Measurements from ENCODE around the gene NSD1. TPM values are rescaled to one million over a fixed set of nuclear protein-coding genes. Genes with fewer than 3 reads are reported as not detected.
A peak's percentile ranks its signal among the peaks of the same experiment; 100 is the strongest.

Gene NSD1
- total RNA-seq, 1 experiment from 2014 or later, result 62.2 TPM

DNA sequence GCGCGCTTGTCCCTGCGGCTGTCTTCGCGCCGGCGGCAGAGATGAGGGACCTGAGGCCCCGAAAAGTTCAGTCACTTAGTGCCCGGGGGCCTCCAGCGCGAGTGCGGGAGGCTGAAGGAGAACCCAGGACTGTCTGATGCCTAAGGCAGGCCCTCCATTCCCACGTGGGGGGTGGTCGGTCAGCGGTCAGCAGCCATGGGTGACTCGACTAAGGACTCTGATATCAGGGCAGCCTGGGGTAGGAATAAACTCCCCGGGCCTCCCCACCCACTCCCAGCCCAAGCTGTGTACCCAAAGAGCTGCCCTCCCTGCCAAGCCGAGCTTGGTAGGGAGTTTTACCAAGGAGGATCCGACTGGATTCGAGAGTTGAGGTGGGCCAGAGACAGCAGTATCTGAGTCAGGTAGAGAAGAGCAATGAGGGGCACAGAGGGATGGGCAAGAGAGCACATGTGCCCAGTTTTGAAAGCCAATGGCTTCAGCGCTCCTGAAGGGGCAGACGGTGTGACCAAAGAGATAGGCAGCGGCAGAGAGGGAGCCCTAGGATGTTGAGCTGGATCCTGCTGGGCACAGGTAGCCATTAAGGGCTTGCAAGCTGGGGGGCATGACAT, 46.1 kb upstream of the NSD1 start:
- no peak overlapping the region for H3K27ac ChIP-seq
- DNase-seq, result no peak
- peak overlapping the region; percentile 65 for H3K4me3 ChIP-seq
- no peaks in the 10 kb centered on the region for H3K9me3 ChIP-seq (ENCODE audit: insufficient read depth, low read depth)
- TF ChIP-seq EZH2 (IDR thresholded peaks at IDR 0.05; ENCODE audit: low read depth), result no peak
- TF ChIP-seq, protein P1, sequence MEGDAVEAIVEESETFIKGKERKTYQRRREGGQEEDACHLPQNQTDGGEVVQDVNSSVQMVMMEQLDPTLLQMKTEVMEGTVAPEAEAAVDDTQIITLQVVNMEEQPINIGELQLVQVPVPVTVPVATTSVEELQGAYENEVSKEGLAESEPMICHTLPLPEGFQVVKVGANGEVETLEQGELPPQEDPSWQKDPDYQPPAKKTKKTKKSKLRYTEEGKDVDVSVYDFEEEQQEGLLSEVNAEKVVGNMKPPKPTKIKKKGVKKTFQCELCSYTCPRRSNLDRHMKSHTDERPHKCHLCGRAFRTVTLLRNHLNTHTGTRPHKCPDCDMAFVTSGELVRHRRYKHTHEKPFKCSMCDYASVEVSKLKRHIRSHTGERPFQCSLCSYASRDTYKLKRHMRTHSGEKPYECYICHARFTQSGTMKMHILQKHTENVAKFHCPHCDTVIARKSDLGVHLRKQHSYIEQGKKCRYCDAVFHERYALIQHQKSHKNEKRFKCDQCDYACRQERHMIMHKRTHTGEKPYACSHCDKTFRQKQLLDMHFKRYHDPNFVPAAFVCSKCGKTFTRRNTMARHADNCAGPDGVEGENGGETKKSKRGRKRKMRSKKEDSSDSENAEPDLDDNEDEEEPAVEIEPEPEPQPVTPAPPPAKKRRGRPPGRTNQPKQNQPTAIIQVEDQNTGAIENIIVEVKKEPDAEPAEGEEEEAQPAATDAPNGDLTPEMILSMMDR (conservative IDR thresholded peaks at IDR 0.05), result no peak
- no peaks in the 10 kb centered on the region for H3K9me2 ChIP-seq (ENCODE audit: insufficient read depth)
- H3K79me2 ChIP-seq (ENCODE audit: low read depth), result no peaks in the 10 kb centered on the region
- H2AFZ ChIP-seq, result peak overlapping the region; percentile 91
- H4K20me1 ChIP-seq (ENCODE audit: insufficient read depth), result no peaks in the 10 kb centered on the region
- ChIA-PET CTCF (interaction anchor here (0.6 to 0.7 kb wide), 3 partner anchors 53 to 410 kb away, joined by 3 to 10 read pairs (median 4); partner anchors contain the start of gene PDLIM7), POLR2A (ENCODE audit: unreplicated experiment) (interaction anchor here (0.7 kb wide), 1 partner anchor 22 kb away, joined by 6 read pairs; no protein-coding TSS in a partner anchor)
- peak overlapping the region; percentile 74 for H3K4me2 ChIP-seq
- H3K36me3 ChIP-seq (ENCODE audit: low read depth), result no peaks in the 10 kb centered on the region
- BruUV-seq (replicated peaks), result TSS peak; percentile 55
- intact Hi-C loops (cut with micrococcal nuclease; ENCODE audit: unreplicated experiment), result loop anchor here (2.0 to 5.0 kb wide), 2 partner anchors 265 to 441 kb away; partner anchors contain the start of gene TSPAN17
- H3F3A ChIP-seq (ENCODE audit: insufficient read depth, low read depth), result peaks cover 28% of the 10 kb centered on the region; the same call in 1 of the 2 replicates
- 0 out of 2 replicates have a peak, but pooled peaks cover 5% of the 10 kb centered on the region for H3K27me3 ChIP-seq (ENCODE audit: insufficient read depth, low read depth)
- no peaks in the 10 kb centered on the region for H3K4me1 ChIP-seq (replicated peaks; ENCODE audit: insufficient read depth)

DNA sequence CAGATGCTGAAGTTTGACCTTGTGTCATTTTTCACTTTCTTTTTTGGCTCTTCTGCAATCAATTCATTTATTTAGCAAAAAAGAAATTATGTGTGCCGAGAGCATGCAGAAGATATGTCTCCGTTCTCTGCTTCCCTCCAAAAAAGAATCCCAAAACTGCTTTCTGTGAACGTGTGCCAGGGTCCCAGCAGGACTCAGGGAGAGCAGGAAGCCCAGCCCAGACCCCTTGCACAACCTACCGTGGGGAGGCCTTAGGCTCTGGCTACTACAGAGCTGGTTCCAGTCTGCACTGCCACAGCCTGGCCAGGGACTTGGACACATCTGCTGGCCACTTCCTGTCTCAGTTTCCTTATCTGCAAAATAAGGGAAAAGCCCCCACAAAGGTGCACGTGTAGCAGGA, 44.4 kb upstream of the NSD1 start:
- ChIA-PET POLR2A (ENCODE audit: unreplicated experiment) (interaction anchor here (0.7 kb wide), 1 partner anchor 10 kb away, joined by 3 read pairs; no protein-coding TSS in a partner anchor), CTCF (no interaction called here)
- no peak for DNase-seq
- no peaks in the 10 kb centered on the region for H3K9me3 ChIP-seq (ENCODE audit: insufficient read depth, low read depth)
- H3K4me1 ChIP-seq (replicated peaks; ENCODE audit: insufficient read depth), result no peaks in the 10 kb centered on the region
- H3K4me2 ChIP-seq, result no peak overlapping the region
- H3K27ac ChIP-seq, result no peak overlapping the region
- peaks cover 28% of the 10 kb centered on the region; the same call in 1 of the 2 replicates for H3F3A ChIP-seq (ENCODE audit: insufficient read depth, low read depth)
- H3K36me3 ChIP-seq (ENCODE audit: low read depth), result no peaks in the 10 kb centered on the region
- H3K27me3 ChIP-seq (ENCODE audit: insufficient read depth, low read depth), result 0 out of 2 replicates have a peak, but pooled peaks cover 1% of the 10 kb centered on the region
- no peaks in the 10 kb centered on the region for H4K20me1 ChIP-seq (ENCODE audit: insufficient read depth)
- no peaks in the 10 kb centered on the region for H3K9me2 ChIP-seq (ENCODE audit: insufficient read depth)
- no peak overlapping the region for H3K4me3 ChIP-seq
- H3K79me2 ChIP-seq (ENCODE audit: low read depth), result no peaks in the 10 kb centered on the region
- intact Hi-C loops (cut with micrococcal nuclease; ENCODE audit: unreplicated experiment), result loop anchor here (5.0 kb wide), 1 partner anchor 267 kb away; no protein-coding TSS in a partner anchor
- TF ChIP-seq, protein P1 (conservative IDR thresholded peaks at IDR 0.05), result no peak
- TF ChIP-seq EZH2 (IDR thresholded peaks at IDR 0.05; ENCODE audit: low read depth), result no peak
- BruUV-seq (replicated peaks), result no TSS peak
- H2AFZ ChIP-seq, result no peak overlapping the region

DNA sequence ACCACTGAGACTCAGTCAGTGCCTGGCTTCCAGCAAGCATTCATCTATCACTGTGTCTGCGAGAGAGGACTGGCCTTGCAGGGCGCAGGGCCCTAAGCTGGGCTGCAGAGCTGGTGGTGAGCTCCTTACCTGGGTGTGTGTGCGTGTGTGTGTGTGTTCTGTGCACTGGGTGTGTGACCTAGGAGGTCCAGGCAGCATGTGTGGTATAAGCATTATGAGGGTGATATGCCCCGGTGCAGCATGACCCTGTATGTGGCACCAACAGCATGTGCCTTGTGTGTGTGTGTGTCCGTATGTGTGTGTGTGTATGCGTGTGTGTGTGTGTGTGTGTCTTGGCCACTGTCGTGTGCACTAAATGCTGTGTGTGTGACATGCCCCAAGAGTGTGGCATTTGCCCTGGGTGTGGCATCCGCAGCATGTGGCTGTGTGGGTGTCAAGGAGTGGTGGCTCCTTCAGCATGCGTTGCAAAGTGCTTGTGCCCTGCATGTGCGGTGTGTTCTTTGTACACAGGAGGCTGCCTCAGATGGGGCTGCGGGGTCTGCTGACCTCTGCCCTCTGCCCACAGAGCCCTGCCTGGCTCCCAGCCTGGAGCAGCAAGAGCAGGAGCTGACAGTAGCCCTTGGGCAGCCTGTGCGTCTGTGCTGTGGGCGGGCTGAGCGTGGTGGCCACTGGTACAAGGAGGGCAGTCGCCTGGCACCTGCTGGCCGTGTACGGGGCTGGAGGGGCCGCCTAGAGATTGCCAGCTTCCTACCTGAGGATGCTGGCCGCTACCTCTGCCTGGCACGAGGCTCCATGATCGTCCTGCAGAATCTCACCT, 43.5 kb upstream of the NSD1 start:
- Histone ChIP-seq H3K36me3 (ENCODE audit: low read depth) (no peaks in the 10 kb centered on the region), H3K79me2 (ENCODE audit: low read depth) (no peaks in the 10 kb centered on the region), H4K20me1 (ENCODE audit: insufficient read depth) (no peaks in the 10 kb centered on the region), H3K27ac (no peak overlapping the region), H3K27me3 (ENCODE audit: insufficient read depth, low read depth) (no peaks in the 10 kb centered on the region), H3K9me2 (ENCODE audit: insufficient read depth) (no peaks in the 10 kb centered on the region), H3K4me3 (no peak overlapping the region), H3F3A (ENCODE audit: insufficient read depth, low read depth) (peaks cover 24% of the 10 kb centered on the region; the same call in 1 of the 2 replicates), H3K4me2 (no peak overlapping the region), H3K9me3 (ENCODE audit: insufficient read depth, low read depth) (no peaks in the 10 kb centered on the region), H2AFZ (no peak overlapping the region), H3K4me1 (replicated peaks; ENCODE audit: insufficient read depth) (no peaks in the 10 kb centered on the region)
- no peak for DNase-seq
- intact Hi-C loops (cut with micrococcal nuclease; ENCODE audit: unreplicated experiment), result loop anchor here (5.0 kb wide), 1 partner anchor 268 kb away; no protein-coding TSS in a partner anchor
- no peak for TF ChIP-seq EZH2 (IDR thresholded peaks at IDR 0.05; ENCODE audit: low read depth)
- TF ChIP-seq, protein P1 (conservative IDR thresholded peaks at IDR 0.05), result no peak
- ChIA-PET CTCF (no interaction called here), POLR2A (ENCODE audit: unreplicated experiment) (interaction anchor here (0.7 kb wide), 1 partner anchor 11 kb away, joined by 3 read pairs; no protein-coding TSS in a partner anchor)
- BruUV-seq (replicated peaks), result no TSS peak
